DLD1 (cell line): ENCODE measurements around the gene PROX2.

Experiments used
- in situ Hi-C: cut with HindIII; loops from 2 replicates; pipeline ENCODE4 v1.10.0; 2017; ENCODE audit warnings: low sequenced_read_pairs

PROX2 gene

DNA sequence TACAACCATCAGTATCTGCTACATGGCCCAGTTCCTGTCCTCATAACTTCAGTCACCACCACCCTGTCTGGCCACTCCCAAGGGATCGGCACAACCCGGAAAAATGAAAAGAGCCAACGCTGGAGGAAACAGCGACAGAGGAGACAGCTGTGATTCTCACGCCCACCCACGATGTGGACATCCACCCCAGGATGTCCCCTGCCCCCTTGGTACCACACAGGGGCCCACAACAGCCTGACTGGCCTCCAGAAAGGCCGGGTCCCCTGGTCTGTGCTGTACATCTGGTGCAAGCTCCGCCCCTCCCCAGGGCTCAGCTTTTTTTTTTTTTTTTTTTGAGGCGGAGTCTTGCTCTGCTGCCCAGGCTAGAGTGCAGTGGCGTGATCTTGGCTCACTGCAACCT, 34.6 kb upstream of the PROX2 start:
- in situ Hi-C loops = no loop called here

DNA sequence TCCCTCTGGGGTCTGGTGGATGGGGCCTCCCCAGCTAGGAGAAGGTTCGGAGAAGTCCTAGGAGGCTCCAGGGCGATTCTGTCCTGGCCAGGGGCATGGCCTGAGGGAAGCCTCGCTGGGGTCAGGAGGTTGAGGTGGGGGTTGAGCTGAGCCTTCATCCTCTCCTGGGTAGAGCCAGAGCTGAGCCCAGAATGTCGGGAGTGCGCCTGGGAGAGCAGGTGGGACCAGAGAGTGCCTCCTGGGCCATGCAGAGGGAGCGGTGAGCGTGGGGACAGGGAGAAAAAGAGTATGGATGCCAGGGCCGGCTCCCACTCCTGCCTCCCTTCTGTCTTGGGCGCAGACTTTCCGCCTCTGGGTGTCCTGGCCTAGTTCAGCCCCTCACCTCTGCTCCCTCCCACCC, 34.0 kb upstream of the PROX2 start:
- in situ Hi-C loops = loop anchor here (5.0 kb wide), 1 partner anchor 53 kb away; no protein-coding TSS in a partner anchor

DNA sequence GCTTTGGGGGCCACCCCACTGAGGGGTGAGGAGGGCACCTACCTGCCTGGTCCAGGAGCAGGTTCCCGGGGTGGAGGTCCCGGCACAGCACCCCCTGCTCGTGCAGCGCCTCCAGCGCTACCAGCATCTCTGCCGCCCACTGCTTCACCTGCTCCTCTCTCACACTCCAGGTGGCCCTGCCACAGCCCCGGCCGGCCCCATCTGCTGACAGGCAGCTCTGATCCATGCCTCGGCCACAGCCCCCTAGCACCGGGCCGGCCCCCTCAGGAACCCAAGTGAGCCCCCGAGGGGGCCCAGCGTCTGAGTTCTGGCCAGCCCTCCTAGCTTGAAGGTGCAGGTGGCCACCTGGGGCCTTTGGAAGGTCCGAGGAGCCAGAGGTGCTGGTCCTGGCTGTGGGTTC, 33.6 kb upstream of the PROX2 start:
- in situ Hi-C loops = loop anchor here (5.0 kb wide), 1 partner anchor 52 kb away; no protein-coding TSS in a partner anchor

DNA sequence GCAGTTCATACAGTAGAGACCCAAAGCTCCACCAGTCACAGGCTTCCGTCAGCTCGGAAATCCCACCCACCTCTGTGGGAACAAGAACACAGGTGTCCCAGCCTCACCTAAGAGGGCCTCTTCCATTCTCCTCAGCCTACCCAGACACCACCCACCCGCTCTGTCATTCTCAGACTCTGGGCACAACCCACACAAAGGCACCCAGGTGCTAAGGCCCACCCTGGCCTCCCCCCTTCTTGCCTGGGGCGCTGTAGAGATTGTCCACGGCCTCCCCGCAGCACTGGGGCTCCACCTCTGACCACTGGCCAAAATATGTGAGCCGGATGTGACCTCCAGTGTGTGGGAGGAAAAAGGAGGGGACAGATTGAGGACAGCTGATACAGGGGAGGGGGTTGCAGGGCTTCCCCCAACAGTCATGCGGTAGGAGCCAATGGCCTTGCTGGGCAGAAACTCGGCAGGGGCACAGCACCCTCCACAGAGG, 33.0 kb upstream of the PROX2 start:
- in situ Hi-C loops = loop anchor here (5.0 kb wide), 1 partner anchor 52 kb away; no protein-coding TSS in a partner anchor

DNA sequence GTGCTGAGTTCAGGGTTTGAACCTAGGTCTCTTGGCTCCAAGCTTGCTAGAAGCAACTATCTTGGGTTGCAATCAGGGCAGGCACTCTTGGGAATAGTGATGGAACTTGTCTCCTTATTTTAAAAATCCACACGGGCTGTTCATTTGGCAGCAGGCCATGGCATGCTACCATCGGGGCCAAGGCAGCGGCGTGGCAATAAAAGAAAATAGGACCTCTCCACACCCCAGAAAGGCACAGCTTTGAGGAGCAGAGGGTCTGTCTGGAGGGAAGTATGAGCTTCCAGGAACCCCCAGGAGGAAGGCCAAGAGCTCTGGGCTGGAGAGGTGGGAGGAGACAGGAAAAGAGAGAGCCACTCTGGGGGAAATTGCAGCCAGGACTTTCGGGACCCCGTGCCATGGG, 31.8 kb upstream of the PROX2 start:
- in situ Hi-C loops = loop anchor here (5.0 kb wide), 1 partner anchor 50 kb away; no protein-coding TSS in a partner anchor

DNA sequence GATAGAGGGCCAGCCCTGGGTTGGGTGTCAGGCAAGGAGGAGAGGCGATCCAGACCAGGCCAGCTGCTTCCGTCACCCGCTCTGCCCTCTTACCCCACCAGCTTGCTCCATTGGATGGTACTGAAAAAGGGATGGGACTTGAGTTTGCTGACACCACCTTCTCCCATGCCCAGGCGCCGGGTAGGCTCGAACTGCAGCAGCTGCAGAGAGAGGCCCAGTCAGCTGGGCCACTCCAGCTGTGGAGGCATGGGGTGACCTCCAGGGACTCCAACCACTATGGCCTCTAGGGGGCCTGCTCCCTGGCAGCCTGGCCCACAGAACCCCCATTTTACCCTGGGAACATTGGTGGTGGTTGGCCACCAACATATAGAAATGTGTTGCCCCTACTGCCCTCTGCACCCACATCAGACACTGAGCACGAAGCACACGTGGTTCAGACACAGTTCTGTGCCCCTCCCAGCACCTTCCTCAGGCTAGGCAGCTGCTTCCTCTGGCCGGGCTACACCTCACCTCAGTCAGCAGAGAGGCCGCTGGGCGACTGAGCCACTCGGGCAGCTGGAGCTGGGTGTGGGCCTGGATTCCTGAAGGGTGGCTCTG, 31.1 kb upstream of the PROX2 start:
- in situ Hi-C loops = loop anchor here (5.0 kb wide), 1 partner anchor 50 kb away; no protein-coding TSS in a partner anchor

DNA sequence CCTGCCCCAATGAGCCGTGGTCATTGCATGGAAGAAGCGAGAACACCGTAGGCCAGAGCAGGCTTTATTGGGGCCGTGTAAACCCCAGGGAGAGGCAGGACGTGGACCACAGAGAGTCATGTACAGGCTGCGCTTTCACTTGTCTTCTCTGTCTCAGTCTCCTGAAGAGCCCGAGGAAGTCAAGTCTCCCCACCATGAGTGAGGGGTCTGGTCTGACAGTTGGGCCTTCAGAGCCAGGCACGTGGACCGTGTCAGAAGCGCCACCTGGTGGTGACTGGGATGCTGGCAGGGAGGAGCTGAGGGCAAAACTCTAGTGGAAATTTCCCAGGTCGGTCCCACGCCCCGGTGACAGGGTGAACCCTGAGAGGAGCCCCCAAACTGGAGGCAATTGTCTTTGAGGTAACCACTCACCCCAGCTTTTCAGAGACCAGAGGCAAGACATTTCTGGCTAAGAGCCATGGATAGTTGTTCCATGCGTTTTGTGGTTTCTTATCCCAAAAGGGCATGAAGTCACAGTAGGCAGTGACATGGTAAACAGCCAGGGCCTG, 29.7 kb upstream of the PROX2 start:
- in situ Hi-C loops = loop anchor here (5.0 kb wide), 1 partner anchor 48 kb away; no protein-coding TSS in a partner anchor

DNA sequence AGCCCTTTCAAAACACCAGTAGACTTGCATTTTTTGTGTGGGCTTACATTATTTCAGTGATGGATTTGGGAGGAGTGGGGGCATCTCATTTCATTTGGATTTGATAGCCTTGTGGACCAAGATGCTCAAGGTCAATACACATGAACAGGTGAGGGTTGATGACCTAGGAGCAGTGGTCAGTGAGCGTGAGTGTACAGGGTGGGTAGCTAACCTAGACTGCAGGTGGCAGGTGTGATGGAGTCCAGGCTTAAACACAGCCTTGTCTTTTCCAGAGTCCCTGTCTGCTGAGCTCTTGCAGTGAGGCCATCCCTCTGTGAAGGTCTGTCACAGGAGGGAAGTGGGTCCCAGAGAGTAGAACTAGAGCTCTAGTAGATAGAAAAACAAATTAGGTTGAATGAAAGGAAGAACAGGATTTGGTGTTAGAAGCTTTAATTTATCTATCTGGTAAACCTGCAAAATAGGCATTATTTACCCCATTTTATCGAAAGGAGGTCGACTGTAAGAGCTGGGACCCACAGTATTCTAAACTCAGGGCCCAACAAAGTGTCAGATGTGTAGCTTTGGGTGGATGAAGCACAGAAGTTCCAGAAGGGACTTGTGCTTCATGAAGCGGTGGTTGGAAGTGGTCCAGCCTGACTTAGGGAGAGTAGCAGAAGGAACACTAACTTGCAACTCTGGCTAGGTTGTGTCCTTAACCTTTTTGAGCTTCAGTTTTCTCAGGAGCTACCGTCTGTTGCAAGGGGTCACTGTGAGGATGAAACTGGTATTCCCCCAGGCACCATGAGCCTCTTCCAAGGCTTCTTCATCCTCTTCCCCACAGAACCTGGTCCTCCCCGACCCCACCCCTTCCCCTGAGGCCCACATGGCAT, 28.9 kb upstream of the PROX2 start:
- in situ Hi-C loops = loop anchor here (5.0 kb wide), 1 partner anchor 48 kb away; no protein-coding TSS in a partner anchor

DNA sequence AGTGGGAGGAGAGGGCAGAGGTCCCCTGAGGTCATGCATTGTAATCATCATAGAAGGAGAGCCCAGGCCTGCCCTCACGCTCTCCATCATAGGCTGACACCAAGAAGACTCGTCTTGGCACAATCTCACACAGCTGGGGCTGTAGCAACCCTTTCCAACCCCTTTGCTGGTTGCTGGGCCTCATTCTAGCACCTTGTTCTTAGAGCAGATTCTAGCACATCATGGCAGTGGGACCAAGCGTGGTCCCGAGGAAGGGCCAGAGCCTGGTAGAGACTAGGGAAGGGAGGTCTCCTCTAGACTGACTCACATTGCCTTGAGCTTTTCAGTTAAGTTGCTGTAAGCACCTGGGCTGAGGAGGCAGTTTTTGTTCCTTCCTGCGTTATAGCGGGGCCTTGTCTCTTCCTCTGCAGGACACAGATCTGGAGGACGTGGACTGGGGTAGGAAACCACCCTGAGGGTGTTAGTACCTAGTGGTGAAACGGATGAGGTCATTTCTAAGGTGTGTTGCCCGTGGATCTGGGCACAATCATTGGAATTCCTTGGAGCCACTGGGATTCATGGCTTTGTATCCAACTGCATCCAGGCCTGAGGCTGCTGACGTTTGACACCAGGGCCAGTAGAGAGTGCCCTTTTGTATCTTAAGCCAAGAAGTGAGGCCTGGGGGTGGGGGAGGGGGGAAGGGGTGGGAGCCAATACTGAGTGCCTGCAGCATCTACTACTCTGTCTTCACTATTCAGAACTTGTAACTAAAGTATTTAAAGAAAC, 27.2 kb upstream of the PROX2 start:
- in situ Hi-C loops = no loop called here

DNA sequence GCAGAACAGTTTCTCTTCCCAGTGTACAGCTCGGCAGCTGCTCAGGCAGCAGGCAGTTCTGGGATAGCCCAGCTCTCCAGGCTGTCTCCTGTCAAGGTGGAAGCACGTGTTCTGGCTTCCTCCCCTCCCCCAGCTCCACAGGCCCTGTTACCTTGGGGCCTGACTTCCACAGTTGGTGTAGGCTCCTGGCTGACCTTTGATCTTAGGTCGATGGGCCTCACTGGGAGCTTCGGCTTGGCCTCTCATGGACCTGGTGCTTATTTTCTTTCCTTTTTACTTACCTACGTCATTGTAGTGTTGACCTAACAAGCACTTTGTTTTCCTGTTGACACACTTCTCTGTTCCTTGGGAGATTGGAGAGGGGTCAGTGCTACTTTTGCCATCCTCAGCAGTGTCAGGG, 22.7 kb upstream of the PROX2 start:
- in situ Hi-C loops = no loop called here

DNA sequence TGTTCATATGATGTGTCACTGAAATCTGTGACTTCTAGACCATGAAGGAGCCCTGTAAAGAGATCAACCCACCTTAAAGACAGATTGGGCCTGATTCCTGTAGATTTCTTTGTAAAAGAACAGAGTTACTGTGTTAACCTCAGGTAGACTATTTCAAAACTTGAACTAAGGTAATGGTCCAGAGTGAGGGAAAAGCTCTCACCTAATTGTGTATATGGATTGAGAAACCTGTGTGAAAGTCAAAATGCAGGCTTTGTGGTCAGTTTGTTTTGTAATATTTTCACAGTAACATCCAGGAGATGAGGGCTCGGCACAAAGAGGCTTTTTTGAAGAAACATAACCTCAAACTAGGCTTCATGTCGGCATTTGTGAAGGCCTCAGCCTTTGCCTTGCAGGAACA, 22.1 kb upstream of the PROX2 start:
- in situ Hi-C loops = no loop called here

DNA sequence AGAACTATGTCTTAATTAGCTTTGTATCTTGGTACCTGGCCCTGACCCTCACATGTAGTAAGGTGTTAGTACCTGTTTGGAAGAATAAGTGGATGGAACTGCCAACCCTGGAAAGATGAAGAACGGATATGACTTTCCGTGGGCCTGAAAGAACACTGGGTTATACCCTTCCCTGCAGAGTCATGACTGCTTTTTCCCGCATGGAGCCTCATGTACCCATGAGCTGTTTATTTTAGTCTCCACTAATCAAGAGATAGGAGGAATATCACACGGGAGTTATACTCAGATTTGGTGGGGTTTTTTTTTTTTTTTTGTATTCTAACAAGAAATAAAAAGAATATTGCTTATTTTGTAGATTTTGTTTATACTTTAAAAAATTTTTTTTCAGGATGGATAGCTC, 21.7 kb upstream of the PROX2 start:
- in situ Hi-C loops = no loop called here

DNA sequence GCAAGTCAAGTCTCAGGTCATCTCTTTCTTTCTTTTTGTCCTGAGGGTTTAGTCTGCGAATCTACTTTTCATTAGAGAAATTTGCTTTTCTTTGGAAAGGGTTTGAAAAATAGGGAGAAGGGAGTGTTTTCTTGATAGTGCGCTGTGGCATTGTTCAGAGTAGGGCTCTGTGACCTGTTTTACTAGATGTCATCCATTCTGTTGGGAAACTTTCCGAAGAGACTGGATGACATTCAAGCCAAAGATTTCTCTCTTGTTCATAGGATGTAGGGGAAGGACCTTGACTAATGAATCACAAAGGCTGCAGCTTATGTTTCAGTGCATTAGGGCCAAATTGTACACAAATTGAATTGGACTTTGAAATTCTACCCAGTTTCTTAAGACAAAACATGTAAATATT, 20.5 kb upstream of the PROX2 start:
- in situ Hi-C loops = no loop called here

DNA sequence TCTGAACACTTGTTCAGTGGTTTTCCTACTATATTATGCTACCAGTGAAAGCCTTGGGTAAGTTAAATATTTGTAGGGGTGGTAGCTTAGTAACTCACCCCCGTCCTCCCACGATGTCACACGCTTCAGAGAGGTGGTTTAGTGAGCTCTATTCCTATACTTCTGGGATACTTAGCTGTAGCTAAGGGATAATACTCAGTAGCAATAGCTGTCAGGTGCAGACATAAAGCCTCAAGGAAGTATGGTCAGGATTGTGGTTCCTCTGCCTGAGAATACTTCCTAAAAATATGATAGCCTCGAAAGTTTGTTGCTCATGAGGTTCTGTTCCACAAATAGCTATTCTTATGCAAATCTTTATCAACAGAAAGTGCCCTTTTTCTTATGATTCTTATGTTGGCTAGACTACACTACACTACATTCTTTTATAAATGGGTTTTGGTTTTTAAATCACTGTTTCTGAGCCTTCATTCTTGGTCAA, 17.7 kb upstream of the PROX2 start:
- in situ Hi-C loops = no loop called here

DNA sequence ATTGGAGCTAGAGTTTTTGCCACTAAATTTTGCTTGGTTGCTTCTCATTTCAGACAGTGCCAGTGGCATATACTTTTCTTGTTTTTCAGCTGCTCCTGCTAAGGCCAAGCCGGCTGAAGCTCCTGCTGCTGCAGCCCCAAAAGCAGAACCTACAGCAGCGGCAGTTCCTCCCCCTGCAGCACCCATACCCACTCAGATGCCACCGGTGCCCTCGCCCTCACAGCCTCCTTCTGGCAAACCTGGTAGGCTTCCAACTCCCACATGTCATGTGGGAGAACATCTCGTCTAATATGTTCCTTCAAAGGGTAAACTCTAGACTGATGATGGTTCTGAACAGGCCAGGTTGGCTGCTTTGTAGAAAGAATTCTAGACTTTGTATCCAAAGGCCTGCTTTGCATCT, 16.8 kb upstream of the PROX2 start:
- in situ Hi-C loops = no loop called here

DNA sequence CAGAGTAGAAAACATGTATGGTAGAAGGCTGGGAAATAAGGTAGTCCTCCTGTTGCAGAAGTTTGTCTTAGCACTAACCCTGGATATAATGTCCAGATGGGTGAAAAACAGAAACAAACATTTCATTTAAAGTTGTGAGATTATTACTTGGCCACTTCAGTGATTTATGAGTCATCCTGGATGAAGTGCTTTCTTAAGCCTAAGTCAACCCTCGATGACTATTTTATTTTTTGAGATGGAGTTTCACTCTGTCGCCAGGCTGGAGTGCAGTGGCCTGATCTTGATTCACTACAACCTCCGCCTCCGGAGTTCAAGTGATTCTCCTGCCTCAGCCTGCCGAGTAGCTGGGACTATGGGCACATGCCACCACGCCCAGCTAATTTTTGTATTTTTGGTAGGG, 15.9 kb upstream of the PROX2 start:
- in situ Hi-C loops = no loop called here

DNA sequence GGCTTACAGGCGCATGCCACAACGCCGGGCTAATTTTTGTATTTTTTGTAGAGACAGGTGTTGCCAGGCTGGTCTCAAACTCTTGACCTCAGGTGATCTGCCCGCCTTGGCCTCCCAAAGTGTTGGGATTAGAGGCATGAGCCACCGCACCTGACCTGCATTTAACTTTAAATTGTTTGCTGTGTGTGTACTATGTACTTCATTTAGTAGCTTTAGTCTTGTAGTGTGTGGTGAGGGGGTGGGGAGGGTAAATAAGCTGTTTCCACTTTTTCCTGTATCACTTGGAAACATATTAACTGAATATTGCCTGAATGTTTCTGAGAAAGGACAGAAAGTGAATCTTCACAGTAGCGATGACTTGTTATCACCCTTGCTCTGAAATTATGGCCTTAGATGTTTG, 14.3 kb upstream of the PROX2 start:
- in situ Hi-C loops = no loop called here

DNA sequence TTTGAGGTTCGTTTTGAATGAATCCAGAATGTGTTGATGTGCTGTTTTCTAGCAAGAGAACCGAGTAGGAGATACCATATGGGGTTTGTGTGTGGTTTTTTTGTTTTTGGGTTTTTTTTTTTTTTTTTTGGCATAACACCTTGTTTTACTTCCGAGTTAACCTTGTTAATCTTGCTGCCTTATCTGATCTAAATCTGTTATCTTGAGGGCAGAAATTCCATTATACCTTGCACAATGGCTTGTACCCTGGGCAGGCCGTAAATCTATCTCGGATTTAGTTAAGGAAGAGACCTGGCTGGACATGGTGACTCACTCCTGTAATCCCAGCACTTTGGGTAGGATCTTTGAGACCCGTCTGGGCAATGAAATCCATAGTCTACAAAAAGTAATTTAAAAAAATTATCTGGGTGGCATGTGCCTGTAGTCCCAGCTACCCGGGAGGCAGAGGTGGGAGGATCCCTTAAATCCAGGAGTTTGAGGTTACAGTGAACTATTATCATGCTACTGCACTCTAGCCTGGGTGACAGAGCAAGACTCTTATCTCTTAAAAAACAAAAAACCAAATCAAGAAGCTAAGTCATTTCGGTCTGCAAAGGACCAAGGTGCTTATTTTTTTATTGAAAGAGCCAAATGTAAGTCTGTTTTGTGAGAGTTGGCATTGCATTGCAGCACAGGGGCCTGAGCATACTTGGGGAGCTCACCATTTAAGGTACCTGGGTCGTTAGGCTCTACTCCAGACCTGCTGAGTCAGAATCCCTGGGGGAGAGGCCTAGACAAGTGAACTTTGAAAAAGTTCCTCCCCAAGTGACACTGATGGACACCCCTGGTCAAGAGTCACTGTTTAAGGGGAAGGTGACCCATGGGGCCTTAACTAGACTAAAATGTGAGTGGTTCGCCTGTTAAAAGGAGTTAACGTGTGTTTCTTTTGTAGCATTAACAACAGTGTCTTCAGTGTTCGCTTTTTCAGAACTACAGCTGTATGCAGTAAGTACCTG, 12.5 kb upstream of the PROX2 start:
- in situ Hi-C loops = no loop called here

DNA sequence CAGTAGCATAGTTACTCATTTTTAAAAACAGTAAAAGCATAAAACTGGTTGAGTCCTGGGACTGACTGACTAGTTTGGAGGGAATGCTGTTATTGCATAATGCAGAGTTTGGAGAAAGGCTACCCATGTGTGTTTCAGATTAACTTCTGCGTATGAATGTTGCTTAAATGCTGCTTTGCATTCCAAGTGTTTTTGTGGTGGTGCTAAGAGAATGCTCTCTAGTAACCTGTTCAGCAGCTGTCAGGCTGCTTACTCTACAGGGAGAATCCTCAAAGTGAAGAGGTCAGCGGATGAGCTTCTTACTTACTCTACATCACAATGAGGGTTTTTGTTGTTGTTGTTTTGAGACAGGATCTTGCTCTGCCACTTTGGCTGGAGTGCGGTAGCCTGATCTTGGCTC, 10.1 kb upstream of the PROX2 start:
- in situ Hi-C loops = no loop called here
